ENCODE results near the gene DAGLA.

GRCh38 chr11:61739966-61740365, 59.8 kb downstream of the DAGLA start:
- TF ChIP-seq BHLHE40 (IDR thresholded peaks at IDR 0.05; ENCODE audit: borderline replicate concordance) (no peak), ARNT (IDR thresholded peaks at IDR 0.05) (no peak), ZNF384 (IDR thresholded peaks at IDR 0.05) (no peak), SP1 (IDR thresholded peaks at IDR 0.05) (no peak), FOXM1 (IDR thresholded peaks at IDR 0.05; ENCODE audit: borderline replicate concordance) (no peak)
